ENCODE data around the gene NPIPB6. TPM values are rescaled to one million over a fixed set of nuclear protein-coding genes. Genes with fewer than 3 reads are reported as not detected.
A peak's percentile ranks its signal among the peaks of the same experiment; 100 is the strongest.

The NPIPB6 gene
- total and polyA plus RNA-seq, 3 experiments from 2014 or later = 0.28 to 1.1 TPM; not detected in 1

DNA sequence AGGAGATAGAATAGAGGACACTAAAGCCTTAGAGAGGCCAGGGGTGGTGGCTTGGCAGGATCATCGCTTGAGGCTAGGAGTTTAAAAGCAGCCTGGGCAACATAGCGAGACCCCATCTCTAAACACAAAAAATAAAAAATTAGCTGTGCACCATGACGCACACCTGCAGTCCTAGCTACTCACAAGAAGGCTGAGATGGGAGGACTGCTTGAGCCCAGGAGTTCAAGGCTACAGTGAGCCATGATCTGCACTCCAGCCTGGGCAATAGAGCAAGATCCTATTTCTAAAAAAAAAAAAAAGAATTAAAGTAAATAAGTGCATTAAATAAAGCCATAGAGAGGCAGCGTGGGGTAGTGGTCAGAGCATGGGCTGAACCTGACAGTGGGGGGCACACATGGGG, 51.9 kb downstream of the NPIPB6 start:
- H3K36me3 ChIP-seq (ENCODE audit: insufficient read depth, low read length) = no peaks in the 10 kb centered on the region
- H3K9me3 ChIP-seq (ENCODE audit: low read length) = no peaks in the 10 kb centered on the region
- POLR2A ChIA-PET = interaction anchor here (2.5 to 3.3 kb wide), 2 partner anchors 18 to 34 kb away, joined by 20 to 24 read pairs; partner anchors contain the start of gene SBK1
- Mint-ChIP-seq H3K4me1 (peaks cover 62 to 85% (median 64%) of the 10 kb centered on the region in 3 donors), H3K27me3 (no peaks in the 10 kb centered on the region), H3K9me3 (no peaks in the 10 kb centered on the region), H3K4me3 (peak overlapping the region in 6 of 7 donors; percentile 19 to 90 (median 69)), H3K27ac (peak overlapping the region; percentile 94 to 98 (median 96)), H3K36me3 (peaks cover 9 to 17% (median 17%) of the 10 kb centered on the region in 3 donors)
- CTCF ChIA-PET = interaction anchor here (1.5 to 15.0 kb wide), 3 partner anchors 11 to 34 kb away, joined by 4 to 210 read pairs (median 20); no protein-coding TSS in a partner anchor
- no peak for DNase-seq
- no peak overlapping the region for H3K27ac ChIP-seq (ENCODE audit: low read depth, low read length)
- peaks cover 68% of the 10 kb centered on the region for H3K4me1 ChIP-seq (ENCODE audit: insufficient read depth, low read length)
- H3K27me3 ChIP-seq (ENCODE audit: insufficient read depth, low read length, poor library complexity, severe bottlenecking) = no peaks in the 10 kb centered on the region
- no peak overlapping the region for H3K4me3 ChIP-seq (ENCODE audit: low read length)

- no peaks in the 10 kb centered on the region for H3K27me3 Mint-ChIP-seq
- Histone ChIP-seq H3K27ac (ENCODE audit: low read depth, low read length) (no peak overlapping the region), H3K4me3 (ENCODE audit: low read length) (peak overlapping the region; percentile 44), H3K36me3 (ENCODE audit: insufficient read depth, low read length) (no peaks in the 10 kb centered on the region), H3K9me3 (ENCODE audit: low read length) (no peaks in the 10 kb centered on the region), H3K4me1 (ENCODE audit: insufficient read depth, low read length) (peaks cover 62% of the 10 kb centered on the region), H3K27me3 (ENCODE audit: insufficient read depth, low read length, poor library complexity, severe bottlenecking) (no peaks in the 10 kb centered on the region)
- POLR2A ChIA-PET = interaction anchor here (1.6 to 3.3 kb wide), 4 partner anchors 16 to 33 kb away, joined by 3 to 24 read pairs (median 13); partner anchors contain the start of gene SBK1
- CTCF ChIA-PET = interaction anchor here (1.0 to 15.0 kb wide), 6 partner anchors 10 to 34 kb away, joined by 3 to 210 read pairs (median 8); no protein-coding TSS in a partner anchor
- H3K4me3 Mint-ChIP-seq = peak overlapping the region; percentile 51 to 90 (median 67)
- H3K36me3 Mint-ChIP-seq = peaks cover 14 to 21% (median 17%) of the 10 kb centered on the region in 3 donors
- peak overlapping the region; percentile 94 to 98 (median 96) for H3K27ac Mint-ChIP-seq
- peaks cover 68 to 85% (median 69%) of the 10 kb centered on the region in 3 donors for H3K4me1 Mint-ChIP-seq
- H3K9me3 Mint-ChIP-seq = no peaks in the 10 kb centered on the region
- DNase-seq = no peak
These were observed 52.5 kb downstream of the NPIPB6 start for GRCh38 chr16:28310796-28311195.

DNA sequence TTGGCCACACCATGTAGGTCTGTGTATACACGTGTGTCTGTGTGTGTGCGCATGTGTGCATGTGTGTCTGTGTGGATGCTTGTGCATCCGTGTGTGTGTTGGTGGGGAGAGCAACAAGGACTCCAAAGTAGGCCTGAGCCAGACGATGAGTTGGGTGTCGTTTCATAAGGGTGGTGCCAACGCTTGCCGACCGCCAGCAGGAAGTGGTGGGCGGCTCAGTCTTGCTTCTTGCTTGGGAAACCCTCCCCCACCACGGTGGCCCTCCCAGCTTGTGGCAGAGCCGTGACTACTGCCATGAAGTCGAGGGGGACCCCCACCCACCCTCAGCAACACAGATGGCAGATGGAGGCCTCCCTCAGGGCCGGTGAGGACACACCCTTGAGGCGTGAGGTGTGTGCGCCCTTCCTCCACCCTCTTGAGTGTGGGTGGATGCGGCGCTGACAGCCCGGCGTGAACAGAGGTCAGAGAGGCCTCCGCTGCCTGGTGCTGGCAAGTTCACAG, 53.4 kb downstream of the NPIPB6 start:
- no peaks in the 10 kb centered on the region for H3K36me3 ChIP-seq (ENCODE audit: insufficient read depth, low read length)
- POLR2A ChIA-PET = interaction anchor here (1.6 to 3.3 kb wide), 4 partner anchors 16 to 32 kb away, joined by 3 to 24 read pairs (median 13); partner anchors contain the start of gene SBK1
- H3K4me3 ChIP-seq (ENCODE audit: low read length) = peak overlapping the region; percentile 44
- CTCF ChIA-PET = interaction anchor here (1.0 to 15.0 kb wide), 11 partner anchors 9 to 173 kb away, joined by 3 to 210 read pairs (median 4); no protein-coding TSS in a partner anchor
- H3K4me1 ChIP-seq (ENCODE audit: insufficient read depth, low read length) = peaks cover 59% of the 10 kb centered on the region
- no peaks in the 10 kb centered on the region for H3K27me3 ChIP-seq (ENCODE audit: insufficient read depth, low read length, poor library complexity, severe bottlenecking)
- no peaks in the 10 kb centered on the region for H3K27me3 Mint-ChIP-seq
- no peaks in the 10 kb centered on the region for H3K9me3 ChIP-seq (ENCODE audit: low read length)
- H3K4me3 Mint-ChIP-seq = peak overlapping the region; percentile 51 to 90 (median 67)
- peak overlapping the region; percentile 94 to 98 (median 96) for H3K27ac Mint-ChIP-seq
- H3K4me1 Mint-ChIP-seq = peaks cover 67 to 85% (median 70%) of the 10 kb centered on the region in 3 donors
- H3K36me3 Mint-ChIP-seq = peaks cover 18 to 25% (median 19%) of the 10 kb centered on the region in 3 donors
- DNase-seq = peak; percentile 77 to 95 (median 93)
- H3K27ac ChIP-seq (ENCODE audit: low read depth, low read length) = peak overlapping the region; percentile 36
- no peaks in the 10 kb centered on the region for H3K9me3 Mint-ChIP-seq

GRCh38 chr16:28308794-28309584, 54.3 kb downstream of the NPIPB6 start:
- Histone ChIP-seq H3K27me3 (ENCODE audit: insufficient read depth, low read length, poor library complexity, severe bottlenecking) (no peaks in the 10 kb centered on the region), H3K9me3 (ENCODE audit: low read length) (no peaks in the 10 kb centered on the region), H3K4me3 (ENCODE audit: low read length) (peak overlapping the region; percentile 24), H3K36me3 (ENCODE audit: insufficient read depth, low read length) (no peaks in the 10 kb centered on the region), H3K4me1 (ENCODE audit: insufficient read depth, low read length) (peaks cover 52% of the 10 kb centered on the region), H3K27ac (ENCODE audit: low read depth, low read length) (no peak overlapping the region)
- Mint-ChIP-seq H3K4me3 (peak overlapping the region in 4 of 7 donors; percentile 29 to 70 (median 52)), H3K27me3 (no peaks in the 10 kb centered on the region), H3K9me3 (no peaks in the 10 kb centered on the region), H3K36me3 (peaks cover 20 to 30% (median 21%) of the 10 kb centered on the region in 3 donors), H3K4me1 (peaks cover 68 to 83% (median 71%) of the 10 kb centered on the region in 3 donors), H3K27ac (peak overlapping the region; percentile 94 to 98 (median 96))
- ChIA-PET POLR2A (interaction anchor here (1.6 to 3.3 kb wide), 4 partner anchors 16 to 32 kb away, joined by 3 to 24 read pairs (median 13); partner anchors contain the start of gene SBK1), CTCF (interaction anchor here (1.0 to 15.0 kb wide), 8 partner anchors 10 to 172 kb away, joined by 3 to 210 read pairs (median 4); no protein-coding TSS in a partner anchor)
- no peak for DNase-seq

DNA sequence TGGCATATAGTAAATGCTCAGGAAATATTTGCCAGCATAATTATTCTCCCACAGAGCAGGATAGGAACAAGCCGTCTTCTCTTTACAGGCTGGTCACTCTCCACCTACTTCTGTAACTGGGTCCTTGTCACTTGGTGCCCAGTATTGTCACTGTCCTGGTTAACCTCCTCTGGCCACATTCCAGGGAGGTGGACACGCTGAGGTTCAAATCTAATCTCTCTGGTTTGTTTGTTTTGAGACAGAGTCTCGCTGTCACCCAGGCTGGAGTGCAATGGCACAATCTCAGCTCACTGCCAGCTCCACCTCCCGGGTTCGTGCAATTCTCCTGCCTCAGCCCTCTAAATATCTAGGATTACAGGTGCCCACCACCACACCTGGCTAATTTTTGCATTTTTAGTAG, 55.4 kb downstream of the NPIPB6 start:
- no peaks in the 10 kb centered on the region for H3K9me3 Mint-ChIP-seq
- H3K4me1 Mint-ChIP-seq = peaks cover 69 to 83% (median 77%) of the 10 kb centered on the region in 3 donors

DNA sequence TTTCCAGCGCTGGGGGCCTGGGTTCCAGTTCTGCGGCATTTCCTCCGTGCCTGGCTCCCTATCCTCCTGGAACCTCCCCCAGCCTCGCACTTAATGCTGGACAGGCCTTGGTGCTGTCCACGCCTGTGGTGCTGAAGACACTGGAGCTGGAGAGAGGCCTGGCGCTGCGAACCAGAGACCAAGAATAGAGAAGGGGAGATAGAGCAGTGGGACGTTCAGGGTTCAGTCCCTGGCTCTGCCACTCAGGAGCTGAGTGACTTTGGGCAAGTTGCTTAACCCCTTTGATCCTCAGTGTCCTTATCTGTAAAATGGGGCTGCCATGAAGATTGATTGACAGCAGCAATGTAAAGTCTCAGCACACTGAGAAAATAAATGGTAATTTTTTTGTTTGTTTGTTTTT, 59.1 kb downstream of the NPIPB6 start:
- Histone ChIP-seq H3K27ac (ENCODE audit: low read depth, low read length) (no peak overlapping the region), H3K4me1 (ENCODE audit: insufficient read depth, low read length) (peaks cover 36% of the 10 kb centered on the region), H3K4me3 (ENCODE audit: low read length) (no peak overlapping the region), H3K36me3 (ENCODE audit: insufficient read depth, low read length) (peaks cover 3% of the 10 kb centered on the region), H3K27me3 (ENCODE audit: insufficient read depth, low read length, poor library complexity, severe bottlenecking) (no peaks in the 10 kb centered on the region), H3K9me3 (ENCODE audit: low read length) (no peaks in the 10 kb centered on the region)
- H3K9me3 Mint-ChIP-seq = no peaks in the 10 kb centered on the region
- no peaks in the 10 kb centered on the region for H3K27me3 Mint-ChIP-seq
- no peak for DNase-seq
- CTCF ChIA-PET = interaction anchor here (0.8 to 1.0 kb wide), 2 partner anchors 12 to 14 kb away, joined by 3 read pairs; no protein-coding TSS in a partner anchor
- peaks cover 10 to 39% (median 20%) of the 10 kb centered on the region in 3 donors for H3K36me3 Mint-ChIP-seq
- H3K4me3 Mint-ChIP-seq = peak overlapping the region in 1 of 7 donors; percentile 62
- H3K4me1 Mint-ChIP-seq = peaks cover 61 to 82% (median 76%) of the 10 kb centered on the region in 3 donors
- POLR2A ChIA-PET = no interaction called here
- peak overlapping the region in 3 of 8 donors; percentile 14 to 72 (median 54) for H3K27ac Mint-ChIP-seq

More for the DNA sequence above, 55.4 kb downstream of the NPIPB6 start:
- H3K9me3 ChIP-seq (ENCODE audit: low read length) = no peaks in the 10 kb centered on the region
- DNase-seq = no peak
- H3K4me1 ChIP-seq (ENCODE audit: insufficient read depth, low read length) = peaks cover 47% of the 10 kb centered on the region
- Mint-ChIP-seq H3K27me3 (no peaks in the 10 kb centered on the region), H3K4me3 (no peak overlapping the region), H3K36me3 (peaks cover 20 to 34% (median 23%) of the 10 kb centered on the region in 3 donors), H3K27ac (peak overlapping the region in 7 of 8 donors; percentile 59 to 94 (median 86))
- ChIA-PET POLR2A (no interaction called here), CTCF (interaction anchor here (1.0 to 15.0 kb wide), 3 partner anchors 10 to 31 kb away, joined by 3 to 210 read pairs (median 3); no protein-coding TSS in a partner anchor)
- no peak overlapping the region for H3K4me3 ChIP-seq (ENCODE audit: low read length)
- H3K27me3 ChIP-seq (ENCODE audit: insufficient read depth, low read length, poor library complexity, severe bottlenecking) = no peaks in the 10 kb centered on the region
- no peaks in the 10 kb centered on the region for H3K36me3 ChIP-seq (ENCODE audit: insufficient read depth, low read length)
- no peak overlapping the region for H3K27ac ChIP-seq (ENCODE audit: low read depth, low read length)

DNA sequence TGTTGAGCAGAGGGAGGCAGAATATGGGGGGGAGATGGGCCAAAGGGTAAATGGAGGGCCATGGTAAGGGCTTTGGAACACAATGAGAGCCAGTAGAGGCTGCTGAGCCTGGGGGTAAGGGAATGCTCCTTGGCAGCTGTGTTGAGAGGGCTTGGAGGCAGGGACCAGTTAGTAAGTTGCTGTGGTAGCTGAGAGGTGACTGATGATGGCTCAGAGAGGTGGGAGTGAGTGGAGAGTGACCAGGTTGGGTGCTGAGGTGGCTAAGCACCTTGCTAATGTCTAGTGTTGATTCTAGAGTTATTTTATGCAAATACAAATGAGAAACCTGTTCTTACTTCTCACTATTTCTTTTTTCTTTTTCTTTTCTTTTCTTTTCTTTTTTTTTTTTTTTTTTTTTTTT, 60.2 kb downstream of the NPIPB6 start:
- no peaks in the 10 kb centered on the region for H3K9me3 ChIP-seq (ENCODE audit: low read length)
- H3K9me3 Mint-ChIP-seq = no peaks in the 10 kb centered on the region
- H3K27me3 Mint-ChIP-seq = no peaks in the 10 kb centered on the region
- POLR2A ChIA-PET = interaction anchor here (0.8 kb wide), 1 partner anchor 10 kb away, joined by 9 read pairs; the partner anchor contains the start of gene SBK1
- H3K4me1 ChIP-seq (ENCODE audit: insufficient read depth, low read length) = peaks cover 38% of the 10 kb centered on the region
- CTCF ChIA-PET = interaction anchor here (0.7 to 4.9 kb wide), 3 partner anchors 12 to 26 kb away, joined by 4 to 27 read pairs (median 5); no protein-coding TSS in a partner anchor
- H3K36me3 ChIP-seq (ENCODE audit: insufficient read depth, low read length) = peaks cover 3% of the 10 kb centered on the region
- peaks cover 60 to 86% (median 76%) of the 10 kb centered on the region in 3 donors for H3K4me1 Mint-ChIP-seq
- no peak for DNase-seq
- H3K27ac Mint-ChIP-seq = peak overlapping the region; percentile 5 to 89 (median 60)
- H3K27me3 ChIP-seq (ENCODE audit: insufficient read depth, low read length, poor library complexity, severe bottlenecking) = no peaks in the 10 kb centered on the region
- H3K36me3 Mint-ChIP-seq = peaks cover 3 to 35% (median 15%) of the 10 kb centered on the region in 3 donors
- peak overlapping the region in 1 of 7 donors; percentile 72 for H3K4me3 Mint-ChIP-seq
- no peak overlapping the region for H3K27ac ChIP-seq (ENCODE audit: low read depth, low read length)
- no peak overlapping the region for H3K4me3 ChIP-seq (ENCODE audit: low read length)

All from CD8-positive, alpha-beta memory T cell (primary cell).